HepG2 (cell line): ENCODE measurements around the gene RAC3. TPM values are rescaled to one million over a fixed set of nuclear protein-coding genes. Genes with fewer than 3 reads are reported as not detected.

Experiments
- AGO2 ChIP-seq: fragments of 200-400 bp; formaldehyde crosslinking; optimal IDR thresholded peaks from 2 replicates; pipeline ENCODE3; 2017; ENCODE audit warnings: mild to moderate bottlenecking, low read depth, low read length, moderate library complexity
- ARNT2 ChIP-seq: sonication (generic); formaldehyde crosslinking; IDR thresholded peaks from 2 replicates; pipeline ENCODE4 v1.8.0; 2022; ENCODE audit warnings: mild to moderate bottlenecking, low read depth, missing genetic modification reagents, moderate library complexity
- GTF3A ChIP-seq: sonication (generic); formaldehyde crosslinking; conservative IDR thresholded peaks from 2 replicates; pipeline ENCODE4 v1.4.0; 2020; ENCODE audit warnings: mild to moderate bottlenecking, missing genetic modification reagents
- HMGA1 ChIP-seq: sonication (generic); formaldehyde crosslinking; conservative IDR thresholded peaks from 2 replicates; pipeline ENCODE4 v1.4.0; 2020; ENCODE audit warnings: missing genetic modification reagents
- HOXA9 ChIP-seq: sonication (generic); formaldehyde crosslinking; IDR thresholded peaks from 2 replicates; pipeline ENCODE4 v1.8.1; 2022; ENCODE audit warnings: missing genetic modification reagents, mild to moderate bottlenecking, moderate library complexity, borderline replicate concordance
- KAT7 ChIP-seq: IDR thresholded peaks from 2 replicates; pipeline ENCODE4 v1.6.1; 2018; ENCODE audit warnings: borderline replicate concordance, missing compliant biosample characterization
- NFYC ChIP-seq: IDR thresholded peaks from 2 replicates; pipeline ENCODE4 v1.6.1; 2016; ENCODE audit warnings: missing genetic modification reagents, missing compliant biosample characterization
- NKX3-1 ChIP-seq: sonication (generic); formaldehyde crosslinking; IDR thresholded peaks from 2 replicates; pipeline ENCODE4 v1.5.0; 2020; ENCODE audit warnings: missing genetic modification reagents
- NR2F1 ChIP-seq, 2 experiments: fragments of 450-650 bp in 1 of 2; formaldehyde crosslinking in 1 of 2; IDR thresholded peaks; 2 replicates each; pipeline versions ENCODE4 v1.5.0 to v1.6.1; 2016 to 2020; ENCODE audit warnings: mild to moderate bottlenecking in 1 of 2, missing compliant biosample characterization in 1 of 2, missing genetic modification reagents in 1 of 2, moderate library complexity in 1 of 2
- SP1 ChIP-seq, 2 experiments: fragments of 450-650 bp in 1 of 2; sonication (generic) in 1 of 2; formaldehyde crosslinking in 1 of 2; IDR thresholded peaks; 2 replicates each; pipeline versions ENCODE4 v1.4.0 to v1.6.1; 2016 to 2020; ENCODE audit warnings: missing genetic modification reagents in 1 of 2
- SUZ12 ChIP-seq: fragments of 150-350 bp; IDR thresholded peaks from 2 replicates; pipeline ENCODE4 v1.6.1; 2014; ENCODE audit warnings: low read depth, low read length
- TBP ChIP-seq: sonication (generic); formaldehyde crosslinking; IDR thresholded peaks from 2 replicates; pipeline ENCODE4 v1.5.0; 2020; ENCODE audit warnings: missing genetic modification reagents
- TCF12 ChIP-seq, 2 experiments: fragments of 450-650 bp in 1 of 2; sonication (generic) in 1 of 2; formaldehyde crosslinking in 1 of 2; IDR thresholded peaks; 2 replicates each; pipeline versions ENCODE4 v1.6.1 to v1.8.0; 2017 to 2022; ENCODE audit warnings: antibody characterized with exemption in 1 of 2, mild to moderate bottlenecking in 1 of 2, missing genetic modification reagents in 1 of 2, moderate library complexity in 1 of 2
- ZFP41 ChIP-seq: sonication (generic); formaldehyde crosslinking; IDR thresholded peaks from 2 replicates; pipeline ENCODE4 v1.4.0; 2020; ENCODE audit warnings: mild to moderate bottlenecking, missing genetic modification reagents, borderline replicate concordance
- ZNF274 ChIP-seq: sonication (generic); formaldehyde crosslinking; IDR thresholded peaks from 2 replicates; pipeline ENCODE4 v1.5.1; 2020; ENCODE audit warnings: mild to moderate bottlenecking, missing genetic modification reagents
- ZNF281 ChIP-seq: sonication (generic); formaldehyde crosslinking; IDR thresholded peaks from 2 replicates; pipeline ENCODE4 v1.4.0; 2020; ENCODE audit warnings: missing genetic modification reagents, borderline replicate concordance
- ZNF317 ChIP-seq: sonication (generic); formaldehyde crosslinking; IDR thresholded peaks from 2 replicates; pipeline ENCODE4 v1.5.0; 2020; ENCODE audit warnings: mild to moderate bottlenecking, missing genetic modification reagents
- ZNF550 ChIP-seq: sonication (generic); formaldehyde crosslinking; IDR thresholded peaks from 2 replicates; pipeline ENCODE4 v1.4.0; 2020; ENCODE audit warnings: mild to moderate bottlenecking, missing genetic modification reagents, borderline replicate concordance
- ZNF552 ChIP-seq: sonication (generic); formaldehyde crosslinking; IDR thresholded peaks from 2 replicates; pipeline ENCODE4 v1.9.0; 2022; ENCODE audit warnings: missing genetic modification reagents, mild to moderate bottlenecking, borderline replicate concordance
- polyA plus RNA-seq, 8 experiments: library from polyadenylated mRNA; depleted of rRNA in 3 of 8; stranded (reverse) in 7 of 8; unstranded in 1 of 8; fragments of >200 nt; fragmentation: Illumina TruSeq in 4 of 8; extraction: Trizol in 4 of 8; gene quantifications; 2 replicates each; pipeline versions ENCODE4 v1.2.1 to v1.2.3, GENCODE V29; 2011 to 2016; ENCODE audit warnings: low read depth in 4 of 8, missing spikeins in 1 of 8, mixed read lengths in 1 of 8; ENCODE audit not compliant: insufficient read depth in 1 of 8
- total RNA-seq, 5 experiments: library from RNA; depleted of rRNA; stranded (reverse); fragments of >200 nt; fragmentation: Illumina TruSeq; extraction: Trizol; gene quantifications; 2 replicates each; pipeline ENCODE4 v1.2.3, GENCODE V29; 2016; ENCODE audit warnings: low read depth in 1 of 5
- TF ChIP-seq, protein P1 (sequence below): sonication (generic); formaldehyde crosslinking; IDR thresholded peaks from 2 replicates; pipeline ENCODE4 v1.5.0; 2020; ENCODE audit warnings: missing genetic modification reagents
- TF ChIP-seq, protein P2 (sequence below): sonication (generic); formaldehyde crosslinking; IDR thresholded peaks from 2 replicates; pipeline ENCODE4 v1.4.0; 2020; ENCODE audit warnings: missing genetic modification reagents

RAC3 gene
- total and polyA plus RNA-seq, 2 of the 13 experiments (the other 11 are each of a cell fraction or from before 2014, with no cell fraction given) = 10.5 to 21.3 TPM

GRCh38 chr17:82008258-82008940 lies 23.1 kb upstream of the RAC3 start (continued):
- TF ChIP-seq SUZ12 (no peak), TCF12 (IDR thresholded peaks at IDR 0.05) (no peak), TCF12 (CRISPR knock-in tag; IDR thresholded peaks at IDR 0.05) (no peak), KAT7 (no peak), AGO2 (peak; percentile 91), NR2F1 (CRISPR knock-in tag; IDR thresholded peaks at IDR 0.05) (no peak), HMGA1 (no peak), ZNF552 (CRISPR knock-in tag) (no peak), ZNF274 (CRISPR knock-in tag) (no peak), HOXA9 (CRISPR knock-in tag) (no peak), ARNT2 (CRISPR knock-in tag) (no peak), NFYC (CRISPR knock-in tag) (no peak), ZNF550 (no peak), GTF3A (CRISPR knock-in tag) (no peak), SP1 (IDR thresholded peaks at IDR 0.05) (no peak), SP1 (CRISPR knock-in tag; IDR thresholded peaks at IDR 0.05) (no peak), TBP (CRISPR knock-in tag) (no peak), ZFP41 (CRISPR knock-in tag) (no peak), ZNF317 (CRISPR knock-in tag) (no peak), ZNF281 (CRISPR knock-in tag) (0 out of 2 replicates have a peak, but pooled peaks have one; percentile 16), NKX3-1 (no peak)
- TF ChIP-seq, protein P1, sequence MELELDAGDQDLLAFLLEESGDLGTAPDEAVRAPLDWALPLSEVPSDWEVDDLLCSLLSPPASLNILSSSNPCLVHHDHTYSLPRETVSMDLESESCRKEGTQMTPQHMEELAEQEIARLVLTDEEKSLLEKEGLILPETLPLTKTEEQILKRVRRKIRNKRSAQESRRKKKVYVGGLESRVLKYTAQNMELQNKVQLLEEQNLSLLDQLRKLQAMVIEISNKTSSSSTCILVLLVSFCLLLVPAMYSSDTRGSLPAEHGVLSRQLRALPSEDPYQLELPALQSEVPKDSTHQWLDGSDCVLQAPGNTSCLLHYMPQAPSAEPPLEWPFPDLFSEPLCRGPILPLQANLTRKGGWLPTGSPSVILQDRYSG (CRISPR knock-in tag) = no peak
- TF ChIP-seq, protein P2, sequence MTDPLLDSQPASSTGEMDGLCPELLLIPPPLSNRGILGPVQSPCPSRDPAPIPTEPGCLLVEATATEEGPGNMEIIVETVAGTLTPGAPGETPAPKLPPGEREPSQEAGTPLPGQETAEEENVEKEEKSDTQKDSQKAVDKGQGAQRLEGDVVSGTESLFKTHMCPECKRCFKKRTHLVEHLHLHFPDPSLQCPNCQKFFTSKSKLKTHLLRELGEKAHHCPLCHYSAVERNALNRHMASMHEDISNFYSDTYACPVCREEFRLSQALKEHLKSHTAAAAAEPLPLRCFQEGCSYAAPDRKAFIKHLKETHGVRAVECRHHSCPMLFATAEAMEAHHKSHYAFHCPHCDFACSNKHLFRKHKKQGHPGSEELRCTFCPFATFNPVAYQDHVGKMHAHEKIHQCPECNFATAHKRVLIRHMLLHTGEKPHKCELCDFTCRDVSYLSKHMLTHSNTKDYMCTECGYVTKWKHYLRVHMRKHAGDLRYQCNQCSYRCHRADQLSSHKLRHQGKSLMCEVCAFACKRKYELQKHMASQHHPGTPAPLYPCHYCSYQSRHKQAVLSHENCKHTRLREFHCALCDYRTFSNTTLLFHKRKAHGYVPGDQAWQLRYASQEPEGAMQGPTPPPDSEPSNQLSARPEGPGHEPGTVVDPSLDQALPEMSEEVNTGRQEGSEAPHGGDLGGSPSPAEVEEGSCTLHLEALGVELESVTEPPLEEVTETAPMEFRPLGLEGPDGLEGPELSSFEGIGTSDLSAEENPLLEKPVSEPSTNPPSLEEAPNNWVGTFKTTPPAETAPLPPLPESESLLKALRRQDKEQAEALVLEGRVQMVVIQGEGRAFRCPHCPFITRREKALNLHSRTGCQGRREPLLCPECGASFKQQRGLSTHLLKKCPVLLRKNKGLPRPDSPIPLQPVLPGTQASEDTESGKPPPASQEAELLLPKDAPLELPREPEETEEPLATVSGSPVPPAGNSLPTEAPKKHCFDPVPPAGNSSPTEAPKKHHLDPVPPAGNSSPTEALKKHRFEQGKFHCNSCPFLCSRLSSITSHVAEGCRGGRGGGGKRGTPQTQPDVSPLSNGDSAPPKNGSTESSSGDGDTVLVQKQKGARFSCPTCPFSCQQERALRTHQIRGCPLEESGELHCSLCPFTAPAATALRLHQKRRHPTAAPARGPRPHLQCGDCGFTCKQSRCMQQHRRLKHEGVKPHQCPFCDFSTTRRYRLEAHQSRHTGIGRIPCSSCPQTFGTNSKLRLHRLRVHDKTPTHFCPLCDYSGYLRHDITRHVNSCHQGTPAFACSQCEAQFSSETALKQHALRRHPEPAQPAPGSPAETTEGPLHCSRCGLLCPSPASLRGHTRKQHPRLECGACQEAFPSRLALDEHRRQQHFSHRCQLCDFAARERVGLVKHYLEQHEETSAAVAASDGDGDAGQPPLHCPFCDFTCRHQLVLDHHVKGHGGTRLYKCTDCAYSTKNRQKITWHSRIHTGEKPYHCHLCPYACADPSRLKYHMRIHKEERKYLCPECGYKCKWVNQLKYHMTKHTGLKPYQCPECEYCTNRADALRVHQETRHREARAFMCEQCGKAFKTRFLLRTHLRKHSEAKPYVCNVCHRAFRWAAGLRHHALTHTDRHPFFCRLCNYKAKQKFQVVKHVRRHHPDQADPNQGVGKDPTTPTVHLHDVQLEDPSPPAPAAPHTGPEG = no peak
